GM23338 (cell line): ENCODE results near the gene NSD1. TPM values are rescaled to one million over a fixed set of nuclear protein-coding genes. Genes with fewer than 3 reads are reported as not detected.
"Not testable (repeated sequence)": the region's sequence is repeated elsewhere in the genome, so short reads cannot be mapped to it uniquely, and the experiment has no call there.

Experiments
- ATAC-seq: fragments of 200-7000 bp; cut with Tn5 transposase; 3 replicates; pipeline ENCODE4 v1.9.1; 2020
- DNase-seq: peaks from one replicate; pipeline ENCODE4 v3.0.0-alpha.2; 2015; ENCODE audit warnings: low spot score
- H2AFZ ChIP-seq: fragments of 200-600 bp; sonication (generic); 2 replicates; pipeline ENCODE4 v1.8.0; 2016; ENCODE audit warnings: antibody characterized with exemption, mild to moderate bottlenecking, moderate library complexity
- H3F3A ChIP-seq: fragments of 200-600 bp; sonication (generic); replicated peaks from 2 replicates; pipeline ENCODE4 v1.8.0; 2017; ENCODE audit warnings: antibody characterized with exemption, mixed run types, low read depth
- H3K27ac ChIP-seq: fragments of 200-600 bp; sonication (generic); 2 replicates; pipeline ENCODE4 v1.6.1; 2016; ENCODE audit warnings: low read depth
- H3K27me3 ChIP-seq: fragments of 200-600 bp; sonication (generic); 2 replicates; pipeline ENCODE4 v1.8.0; 2016; ENCODE audit warnings: mild to moderate bottlenecking, mixed run types, moderate library complexity; ENCODE audit not compliant: insufficient read depth
- H3K36me3 ChIP-seq: fragments of 200-600 bp; sonication (generic); 2 replicates; pipeline ENCODE4 v1.8.0; 2016; ENCODE audit warnings: mild to moderate bottlenecking; ENCODE audit not compliant: insufficient read depth
- H3K4me1 ChIP-seq: fragments of 200-600 bp; sonication (generic); 2 replicates; pipeline ENCODE4 v1.8.0; 2016; ENCODE audit warnings: mild to moderate bottlenecking, moderate library complexity; ENCODE audit not compliant: insufficient read depth
- H3K4me2 ChIP-seq: fragments of 200-600 bp; sonication (generic); 2 replicates; pipeline ENCODE4 v1.7.1; 2017; ENCODE audit warnings: mixed run types
- H3K4me3 ChIP-seq: fragments of 200-600 bp; sonication (generic); 2 replicates; pipeline ENCODE4 v1.6.1; 2016; ENCODE audit warnings: mixed run types
- H3K79me2 ChIP-seq: fragments of 200-600 bp; sonication (generic); replicated peaks from 2 replicates; pipeline ENCODE4 v1.8.0; 2017; ENCODE audit warnings: mild to moderate bottlenecking; ENCODE audit not compliant: insufficient read depth
- H3K9me2 ChIP-seq: fragments of 200-600 bp; sonication (generic); 2 replicates; pipeline ENCODE4 v1.8.0; 2017; ENCODE audit not compliant: insufficient read depth
- H4K20me1 ChIP-seq: fragments of 200-600 bp; sonication (generic); replicated peaks from 2 replicates; pipeline ENCODE4 v1.8.0; 2017; ENCODE audit warnings: mild to moderate bottlenecking; ENCODE audit not compliant: insufficient read depth
- H3K27ac Mint-ChIP-seq: 2 replicates; pipeline ENCODE4 v1.8.0; 2020; ENCODE audit warnings: inconsistent platforms, mild to moderate bottlenecking, moderate library complexity, mixed read lengths
- H3K27me3 Mint-ChIP-seq: 3 replicates; pipeline ENCODE4 v1.8.0; 2022; ENCODE audit warnings: low read depth, mild to moderate bottlenecking, moderate library complexity, mixed read lengths, inconsistent platforms; ENCODE audit not compliant: insufficient read depth, poor library complexity
- H3K36me3 Mint-ChIP-seq: 3 replicates; pipeline ENCODE4 v1.8.0; 2021; ENCODE audit warnings: low read depth, mild to moderate bottlenecking, inconsistent platforms, moderate library complexity, mixed read lengths
- H3K4me1 Mint-ChIP-seq: 3 replicates; pipeline ENCODE4 v1.8.0; 2020; ENCODE audit warnings: mild to moderate bottlenecking, inconsistent platforms, mixed read lengths
- H3K4me3 Mint-ChIP-seq: 3 replicates; pipeline ENCODE4 v1.8.0; 2021; ENCODE audit warnings: moderate library complexity, mild to moderate bottlenecking, inconsistent platforms, mixed read lengths
- H3K9me3 Mint-ChIP-seq: 3 replicates; pipeline ENCODE4 v1.8.0; 2020; ENCODE audit warnings: moderate library complexity, mild to moderate bottlenecking, inconsistent platforms, mixed read lengths
- EZH2 ChIP-seq: fragments of 200-600 bp; sonication (generic); IDR thresholded peaks from one replicate; pipeline ENCODE4 v1.8.0; 2017; ENCODE audit warnings: antibody characterized with exemption, mild to moderate bottlenecking, low read depth; ENCODE audit not compliant: unreplicated experiment
- EZH2phosphoT487 ChIP-seq: fragments of 200-600 bp; sonication (generic); IDR thresholded peaks from one replicate; pipeline ENCODE4 v1.8.1; 2018; ENCODE audit warnings: antibody characterized with exemption; ENCODE audit not compliant: unreplicated experiment
- NANOG ChIP-seq: IDR thresholded peaks from 2 replicates; pipeline ENCODE4 v1.6.1; 2016; ENCODE audit warnings: antibody characterized with exemption, borderline replicate concordance
- POLR2AphosphoS5 ChIP-seq: IDR thresholded peaks from 2 replicates; pipeline ENCODE4 v1.6.1; 2016; ENCODE audit warnings: antibody characterized with exemption, low read depth
- STAT1 ChIP-seq: IDR thresholded peaks from one replicate; pipeline ENCODE4 v1.6.1; 2016; ENCODE audit warnings: antibody characterized with exemption; ENCODE audit not compliant: unreplicated experiment
- ZNF114 ChIP-seq: fragments of 250-450 bp; sonication (Bioruptor Pico); IDR thresholded peaks from 2 replicates; pipeline ENCODE4 v1.5.0; 2020; ENCODE audit warnings: mild to moderate bottlenecking, moderate library complexity
- ZNF331 ChIP-seq: fragments of 250-450 bp; sonication (Bioruptor Pico); IDR thresholded peaks from 2 replicates; pipeline ENCODE4 v1.5.0; 2020; ENCODE audit warnings: low read depth, mild to moderate bottlenecking, moderate library complexity
- polyA plus RNA-seq: library from polyadenylated mRNA; unstranded; fragments of >200 nt; fragmentation: Nextera tagmentation; extraction: Ambion mirVana; gene quantifications from 2 replicates; pipeline ENCODE4 v1.2.1, GENCODE V29; 2016
- total RNA-seq: library from RNA; depleted of rRNA; stranded (reverse); fragments of >200 nt; shearing (Covaris generic); gene quantifications from 2 replicates; pipeline ENCODE4 v1.2.3, GENCODE V29; 2014
- TF ChIP-seq, protein P1 (sequence below), 2 experiments: fragments of 200-600 bp in 1 of 2; sonication (generic) in 1 of 2; conservative IDR thresholded peaks; 2 replicates each; pipeline versions ENCODE4 v1.5.1 to v1.6.1; 2016 to 2017; ENCODE audit warnings: antibody characterized with exemption in 2 of 2, low read depth in 2 of 2, mild to moderate bottlenecking in 2 of 2, moderate library complexity in 1 of 2
- TF ChIP-seq, protein P2 (sequence below): IDR thresholded peaks from 2 replicates; pipeline ENCODE4 v1.6.1; 2016; ENCODE audit warnings: antibody characterized with exemption

Gene NSD1
- total and polyA plus RNA-seq, 2 experiments from 2014 or later, result 96.4 to 106 TPM

DNA sequence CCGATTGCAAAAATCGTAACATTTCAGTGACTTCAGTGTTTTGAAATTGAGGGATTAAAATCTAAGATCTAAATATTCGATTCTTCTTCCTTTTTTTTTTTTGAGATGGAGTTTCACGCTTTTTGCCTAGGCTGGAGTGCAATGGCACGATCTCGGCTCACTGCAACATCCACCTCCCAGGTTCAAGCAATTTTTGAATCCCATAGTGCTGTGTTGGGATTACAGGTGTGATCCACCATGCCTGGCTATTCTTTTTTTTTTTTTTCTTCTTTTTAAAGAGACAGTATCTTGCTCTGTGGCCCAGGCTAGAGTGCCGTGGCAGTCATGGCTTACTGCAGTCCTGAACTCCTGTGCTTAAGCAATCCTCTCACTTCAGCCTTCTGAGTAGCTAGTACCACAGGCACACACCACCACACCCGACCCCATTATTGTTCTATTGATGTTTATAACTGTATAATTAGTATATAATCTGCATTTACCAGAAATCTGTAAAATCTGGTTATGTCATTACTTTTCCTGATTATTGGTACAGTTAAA lies 42.7 kb downstream of the NSD1 start:
- no peak for DNase-seq
- H3K27me3 ChIP-seq, result no peaks in the 10 kb centered on the region
- no peaks in the 10 kb centered on the region for H3K9me2 ChIP-seq
- H3K79me2 ChIP-seq, result peaks cover 100% of the 10 kb centered on the region
- Mint-ChIP-seq H3K27ac (no peak overlapping the region), H3K4me1 (peaks cover 8% of the 10 kb centered on the region; the same call in 1 of the 3 replicates), H3K4me3 (no peak overlapping the region), H3K9me3 (no peaks in the 10 kb centered on the region), H3K27me3 (peaks cover 3% of the 10 kb centered on the region), H3K36me3 (peaks cover 19% of the 10 kb centered on the region)
- H2AFZ ChIP-seq, result no peak overlapping the region
- H3F3A ChIP-seq, result peaks cover 9% of the 10 kb centered on the region; the same call in 1 of the 2 replicates
- no peak; the same call in 1 of the 3 replicates for ATAC-seq
- peaks cover 62% of the 10 kb centered on the region for H4K20me1 ChIP-seq
- no peaks in the 10 kb centered on the region for H3K4me1 ChIP-seq
- no peak overlapping the region for H3K4me2 ChIP-seq
- no peak for TF ChIP-seq EZH2
- no peak for TF ChIP-seq STAT1
- TF ChIP-seq EZH2phosphoT487, result no peak
- no peak for TF ChIP-seq POLR2AphosphoS5
- no peak for TF ChIP-seq ZNF331 (CRISPR knock-in tag)
- TF ChIP-seq ZNF114, result no peak
- TF ChIP-seq, protein P1, sequence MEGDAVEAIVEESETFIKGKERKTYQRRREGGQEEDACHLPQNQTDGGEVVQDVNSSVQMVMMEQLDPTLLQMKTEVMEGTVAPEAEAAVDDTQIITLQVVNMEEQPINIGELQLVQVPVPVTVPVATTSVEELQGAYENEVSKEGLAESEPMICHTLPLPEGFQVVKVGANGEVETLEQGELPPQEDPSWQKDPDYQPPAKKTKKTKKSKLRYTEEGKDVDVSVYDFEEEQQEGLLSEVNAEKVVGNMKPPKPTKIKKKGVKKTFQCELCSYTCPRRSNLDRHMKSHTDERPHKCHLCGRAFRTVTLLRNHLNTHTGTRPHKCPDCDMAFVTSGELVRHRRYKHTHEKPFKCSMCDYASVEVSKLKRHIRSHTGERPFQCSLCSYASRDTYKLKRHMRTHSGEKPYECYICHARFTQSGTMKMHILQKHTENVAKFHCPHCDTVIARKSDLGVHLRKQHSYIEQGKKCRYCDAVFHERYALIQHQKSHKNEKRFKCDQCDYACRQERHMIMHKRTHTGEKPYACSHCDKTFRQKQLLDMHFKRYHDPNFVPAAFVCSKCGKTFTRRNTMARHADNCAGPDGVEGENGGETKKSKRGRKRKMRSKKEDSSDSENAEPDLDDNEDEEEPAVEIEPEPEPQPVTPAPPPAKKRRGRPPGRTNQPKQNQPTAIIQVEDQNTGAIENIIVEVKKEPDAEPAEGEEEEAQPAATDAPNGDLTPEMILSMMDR (conservative IDR thresholded peaks at IDR 0.05; ENCODE audit: low read depth in 2 of 2), result no peak
- no peak for TF ChIP-seq NANOG
- TF ChIP-seq, protein P2, sequence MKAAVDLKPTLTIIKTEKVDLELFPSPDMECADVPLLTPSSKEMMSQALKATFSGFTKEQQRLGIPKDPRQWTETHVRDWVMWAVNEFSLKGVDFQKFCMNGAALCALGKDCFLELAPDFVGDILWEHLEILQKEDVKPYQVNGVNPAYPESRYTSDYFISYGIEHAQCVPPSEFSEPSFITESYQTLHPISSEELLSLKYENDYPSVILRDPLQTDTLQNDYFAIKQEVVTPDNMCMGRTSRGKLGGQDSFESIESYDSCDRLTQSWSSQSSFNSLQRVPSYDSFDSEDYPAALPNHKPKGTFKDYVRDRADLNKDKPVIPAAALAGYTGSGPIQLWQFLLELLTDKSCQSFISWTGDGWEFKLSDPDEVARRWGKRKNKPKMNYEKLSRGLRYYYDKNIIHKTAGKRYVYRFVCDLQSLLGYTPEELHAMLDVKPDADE, result no peak
- H3K36me3 ChIP-seq, result no peaks in the 10 kb centered on the region; the same call in 1 of the 2 replicates
- H3K27ac ChIP-seq, result 0 out of 2 replicates have a peak overlapping the region, but pooled peaks have one; percentile 78
- no peak overlapping the region for H3K4me3 ChIP-seq

DNA sequence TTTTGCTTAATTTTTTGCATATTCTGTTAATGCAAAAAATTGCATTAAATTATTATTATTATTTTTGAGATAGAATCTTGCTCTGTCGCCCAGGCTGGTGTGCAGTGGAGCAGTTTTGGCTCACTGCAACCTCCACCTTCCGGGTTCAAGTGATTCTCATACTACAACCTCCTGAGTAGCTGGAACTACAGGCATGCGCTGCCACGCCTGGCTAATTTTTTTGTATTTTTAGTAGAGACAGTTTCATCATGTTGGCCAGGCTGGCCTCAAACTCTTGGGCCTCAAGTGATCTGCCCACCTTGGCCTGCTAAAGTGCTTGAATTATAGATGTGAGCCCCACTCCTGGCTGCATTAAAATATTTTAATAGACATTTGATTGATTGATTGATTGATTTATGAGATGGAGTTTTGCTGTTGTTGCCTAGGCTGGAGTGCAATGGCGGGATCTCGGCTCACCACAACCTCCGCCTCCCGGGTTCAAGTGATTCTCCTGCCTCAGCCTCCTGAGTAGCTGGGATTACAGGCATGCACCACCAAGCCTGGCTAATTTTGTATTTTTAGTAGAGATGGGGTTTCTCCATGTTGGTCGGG lies 44.4 kb downstream of the NSD1 start:
- not testable (repeated sequence) for H3K27ac ChIP-seq, H3K27me3 ChIP-seq, H3K9me3 Mint-ChIP-seq, H3K9me2 ChIP-seq, H3K4me1 Mint-ChIP-seq, H2AFZ ChIP-seq, H3K4me3 ChIP-seq, H3K4me3 Mint-ChIP-seq, ATAC-seq, H3K36me3 ChIP-seq, H3K4me2 ChIP-seq, H3K4me1 ChIP-seq, H3K27me3 Mint-ChIP-seq, DNase-seq, H3K27ac Mint-ChIP-seq
- H3F3A ChIP-seq, result peaks cover 12% of the 10 kb centered on the region; the same call in 1 of the 2 replicates
- peaks cover 57% of the 10 kb centered on the region for H4K20me1 ChIP-seq
- H3K36me3 Mint-ChIP-seq, result peaks cover 21% of the 10 kb centered on the region
- H3K79me2 ChIP-seq, result peaks cover 100% of the 10 kb centered on the region
